Activated CD4-positive, alpha-beta memory T cell treated with anti-CD3 and anti-CD28 coated beads, Interleukin-2, amount 10 ng/mL, durations not matched to agents 7 days and 5 days (primary cell): ENCODE data around the gene NRDE2. TPM values are rescaled to one million over a fixed set of nuclear protein-coding genes. Genes with fewer than 3 reads are reported as not detected.
"Not testable (repeated sequence)": the region's sequence is repeated elsewhere in the genome, so short reads cannot be mapped to it uniquely, and the experiment has no call there.

ENCODE experiments used
- CTCF ChIA-PET: fragments of 350-600 bp; sonication (Branson Sonifier 250); formaldehyde crosslinking; loops from one replicate; lab custom pipeline; 2021; ENCODE audit warnings: antibody characterized with exemption, inconsistent platforms; lab: Charles Lee
- POLR2A ChIA-PET: fragments of 350-600 bp; sonication (Branson Sonifier 250); formaldehyde crosslinking; loops from one replicate; lab custom pipeline; 2021; ENCODE audit warnings: antibody characterized with exemption; lab: Charles Lee
- DNase-seq: peaks from one replicate; pipeline ENCODE4 v3.0.0-alpha.2; 2020
- H3K27ac Mint-ChIP-seq: one replicate; pipeline ENCODE4 v1.8.0; 2021; ENCODE audit warnings: mild to moderate bottlenecking, mixed read lengths
- H3K27me3 Mint-ChIP-seq: one replicate; pipeline ENCODE4 v1.8.0; 2021; ENCODE audit warnings: mixed read lengths
- H3K36me3 Mint-ChIP-seq: one replicate; pipeline ENCODE4 v1.8.0; 2021; ENCODE audit warnings: low read depth, mixed read lengths
- H3K4me1 Mint-ChIP-seq: one replicate; pipeline ENCODE4 v1.8.0; 2021; ENCODE audit warnings: mixed read lengths
- H3K4me3 Mint-ChIP-seq: one replicate; pipeline ENCODE4 v1.8.0; 2021; ENCODE audit warnings: mild to moderate bottlenecking, mixed read lengths
- H3K9me3 Mint-ChIP-seq: one replicate; pipeline ENCODE4 v1.8.0; 2021; ENCODE audit warnings: mixed read lengths
- total RNA-seq, 2 experiments: library from RNA; stranded (reverse); gene quantifications; one replicate each; pipeline ENCODE4 v1.2.3, GENCODE V29; 2021

The NRDE2 gene
- total RNA-seq, 2 experiments from 2014 or later: 20.3 to 21.7 TPM

GRCh38 chr14:90356925-90357324 is 25.2 kb upstream of the NRDE2 start:
- ChIA-PET CTCF (no interaction called here), POLR2A (no interaction called here)
- DNase-seq: no peak
- H3K27ac Mint-ChIP-seq: no peak overlapping the region
- no peaks in the 10 kb centered on the region for H3K9me3 Mint-ChIP-seq
- no peak overlapping the region for H3K4me3 Mint-ChIP-seq
- peaks cover 6% of the 10 kb centered on the region for H3K27me3 Mint-ChIP-seq
- H3K36me3 Mint-ChIP-seq: no peaks in the 10 kb centered on the region
- H3K4me1 Mint-ChIP-seq: no peaks in the 10 kb centered on the region

GRCh38 chr14:90355540-90356518 is 24.1 kb upstream of the NRDE2 start:
- Mint-ChIP-seq H3K4me3 (no peak overlapping the region), H3K4me1 (no peaks in the 10 kb centered on the region), H3K9me3 (no peaks in the 10 kb centered on the region), H3K27ac (no peak overlapping the region), H3K36me3 (no peaks in the 10 kb centered on the region), H3K27me3 (peaks cover 6% of the 10 kb centered on the region)
- POLR2A ChIA-PET: no interaction called here
- CTCF ChIA-PET: no interaction called here
- no peak for DNase-seq

- POLR2A ChIA-PET: no interaction called here
- peaks cover 7% of the 10 kb centered on the region for H3K27me3 Mint-ChIP-seq
- CTCF ChIA-PET: no interaction called here
Measured at GRCh38 chr14:90354551-90355298, 23.0 kb upstream of the NRDE2 start.

GRCh38 chr14:90349739-90350138 is 18.0 kb upstream of the NRDE2 start:
- H3K27ac Mint-ChIP-seq: no peak overlapping the region

More at GRCh38 chr14:90354551-90355298, 23.0 kb upstream of the NRDE2 start:
- Mint-ChIP-seq H3K36me3 (no peaks in the 10 kb centered on the region), H3K27ac (no peak overlapping the region), H3K4me3 (no peak overlapping the region), H3K4me1 (peaks cover 2% of the 10 kb centered on the region), H3K9me3 (no peaks in the 10 kb centered on the region)
- DNase-seq: no peak

GRCh38 chr14:90348270-90348669 is 16.5 kb upstream of the NRDE2 start:
- no peak overlapping the region for H3K4me3 Mint-ChIP-seq
- H3K36me3 Mint-ChIP-seq: no peaks in the 10 kb centered on the region
- ChIA-PET CTCF (no interaction called here), POLR2A (no interaction called here)
- H3K4me1 Mint-ChIP-seq: peaks cover 4% of the 10 kb centered on the region
- H3K9me3 Mint-ChIP-seq: no peaks in the 10 kb centered on the region
- DNase-seq: no peak
- peaks cover 1% of the 10 kb centered on the region for H3K27me3 Mint-ChIP-seq
- H3K27ac Mint-ChIP-seq: no peak overlapping the region

More at GRCh38 chr14:90349739-90350138, 18.0 kb upstream of the NRDE2 start:
- ChIA-PET POLR2A (interaction anchor here (1.1 to 1.2 kb wide), 2 partner anchors 32 to 48 kb away, joined by 3 read pairs; no protein-coding TSS in a partner anchor), CTCF (interaction anchor here (1.3 kb wide), 1 partner anchor 50 kb away, joined by 3 read pairs; no protein-coding TSS in a partner anchor)
- no peak for DNase-seq
- no peak overlapping the region for H3K4me3 Mint-ChIP-seq
- peaks cover 4% of the 10 kb centered on the region for H3K4me1 Mint-ChIP-seq
- no peaks in the 10 kb centered on the region for H3K9me3 Mint-ChIP-seq
- no peaks in the 10 kb centered on the region for H3K36me3 Mint-ChIP-seq
- H3K27me3 Mint-ChIP-seq: peaks cover 1% of the 10 kb centered on the region

GRCh38 chr14:90345239-90345557 is 13.5 kb upstream of the NRDE2 start:
- CTCF ChIA-PET: no interaction called here
- H3K27ac Mint-ChIP-seq: no peak overlapping the region

GRCh38 chr14:90344331-90345238 is 12.8 kb upstream of the NRDE2 start:
- CTCF ChIA-PET: no interaction called here
- H3K4me1 Mint-ChIP-seq: peaks cover under 1% of the 10 kb centered on the region
- no peaks in the 10 kb centered on the region for H3K9me3 Mint-ChIP-seq
- no peaks in the 10 kb centered on the region for H3K36me3 Mint-ChIP-seq
- no peak overlapping the region for H3K4me3 Mint-ChIP-seq
- POLR2A ChIA-PET: no interaction called here
- peaks cover 7% of the 10 kb centered on the region for H3K27me3 Mint-ChIP-seq
- DNase-seq: no peak
- H3K27ac Mint-ChIP-seq: no peak overlapping the region

More at GRCh38 chr14:90345239-90345557, 13.5 kb upstream of the NRDE2 start:
- no peak for DNase-seq
- peaks cover 4% of the 10 kb centered on the region for H3K27me3 Mint-ChIP-seq
- POLR2A ChIA-PET: no interaction called here
- no peaks in the 10 kb centered on the region for H3K36me3 Mint-ChIP-seq
- no peaks in the 10 kb centered on the region for H3K9me3 Mint-ChIP-seq
- H3K4me1 Mint-ChIP-seq: peaks cover 4% of the 10 kb centered on the region
- no peak overlapping the region for H3K4me3 Mint-ChIP-seq

GRCh38 chr14:90342327-90342726 is 10.6 kb upstream of the NRDE2 start:
- H3K9me3 Mint-ChIP-seq: no peaks in the 10 kb centered on the region
- H3K27ac Mint-ChIP-seq: no peak overlapping the region
- POLR2A ChIA-PET: no interaction called here
- no peak overlapping the region for H3K4me3 Mint-ChIP-seq
- H3K27me3 Mint-ChIP-seq: peaks cover 15% of the 10 kb centered on the region
- CTCF ChIA-PET: no interaction called here
- no peak for DNase-seq
- H3K4me1 Mint-ChIP-seq: no peaks in the 10 kb centered on the region
- no peaks in the 10 kb centered on the region for H3K36me3 Mint-ChIP-seq

- peaks cover 21% of the 10 kb centered on the region for H3K27me3 Mint-ChIP-seq
- H3K4me3 Mint-ChIP-seq: no peak overlapping the region
- H3K27ac Mint-ChIP-seq: no peak overlapping the region
- H3K36me3 Mint-ChIP-seq: no peaks in the 10 kb centered on the region
- H3K9me3 Mint-ChIP-seq: no peaks in the 10 kb centered on the region
- no peak for DNase-seq
- no peaks in the 10 kb centered on the region for H3K4me1 Mint-ChIP-seq
- CTCF ChIA-PET: no interaction called here
- POLR2A ChIA-PET: no interaction called here
Measured at GRCh38 chr14:90341784-90342183, 10.0 kb upstream of the NRDE2 start.

GRCh38 chr14:90341232-90341631 is 9.5 kb upstream of the NRDE2 start:
- H3K9me3 Mint-ChIP-seq, H3K4me3 Mint-ChIP-seq, H3K27ac Mint-ChIP-seq, H3K36me3 Mint-ChIP-seq, POLR2A ChIA-PET, H3K4me1 Mint-ChIP-seq, DNase-seq: not testable (repeated sequence)
- CTCF ChIA-PET: interaction anchor here (0.6 kb wide), 1 partner anchor 61 kb away, joined by 3 read pairs; no protein-coding TSS in a partner anchor
- H3K27me3 Mint-ChIP-seq: peaks cover 25% of the 10 kb centered on the region

GRCh38 chr14:90336985-90337384 is 5.2 kb upstream of the NRDE2 start:
- Mint-ChIP-seq H3K27ac (no peak overlapping the region), H3K27me3 (peaks cover 34% of the 10 kb centered on the region), H3K36me3 (no peaks in the 10 kb centered on the region), H3K9me3 (no peaks in the 10 kb centered on the region), H3K4me3 (no peak overlapping the region), H3K4me1 (peaks cover 3% of the 10 kb centered on the region)
- ChIA-PET POLR2A (interaction anchor here (2.4 kb wide), 1 partner anchor 47 kb away, joined by 8 read pairs; no protein-coding TSS in a partner anchor), CTCF (interaction anchor here (1.0 to 1.2 kb wide), 2 partner anchors 63 to 66 kb away, joined by 4 read pairs; no protein-coding TSS in a partner anchor)
- DNase-seq: no peak

GRCh38 chr14:90336401-90336800 is 4.7 kb upstream of the NRDE2 start:
- Mint-ChIP-seq H3K36me3 (peaks cover 1% of the 10 kb centered on the region), H3K9me3 (no peaks in the 10 kb centered on the region), H3K4me3 (no peak overlapping the region), H3K27ac (no peak overlapping the region), H3K4me1 (peaks cover 5% of the 10 kb centered on the region), H3K27me3 (peaks cover 34% of the 10 kb centered on the region)
- CTCF ChIA-PET: interaction anchor here (1.2 kb wide), 1 partner anchor 63 kb away, joined by 4 read pairs; no protein-coding TSS in a partner anchor
- no peak for DNase-seq
- POLR2A ChIA-PET: interaction anchor here (2.4 kb wide), 1 partner anchor 48 kb away, joined by 8 read pairs; no protein-coding TSS in a partner anchor
